H1 (cell line): ENCODE results near the gene GUCY1B1. TPM values are rescaled to one million over a fixed set of nuclear protein-coding genes. Genes with fewer than 3 reads are reported as not detected.

Source experiments
- CTCF ChIA-PET: fragments of 300-600 bp; sonication (Branson Sonifier 250); formaldehyde crosslinking; loops from one replicate; lab custom pipeline; 2021; ENCODE audit not compliant: partially characterized antibody; lab: Charles Lee
- POLR2A ChIA-PET: fragments of 300-600 bp; sonication (Branson Sonifier 250); formaldehyde crosslinking; loops from one replicate; lab custom pipeline; 2021; ENCODE audit warnings: inconsistent platforms; ENCODE audit not compliant: partially characterized antibody; lab: Charles Lee
- DNase-seq, 2 experiments: peaks; one replicate each; pipeline versions ENCODE4 v3.0.0 to v3.0.0-alpha.2; 2010 to 2022; ENCODE audit warnings: low spot score in 2 of 2, low read depth in 1 of 2, mixed read lengths in 1 of 2
- FAIRE-seq: peaks from 2 replicates; lab custom pipeline; 2011; peaks lifted over from hg19 to GRCh38; lab: Jason Lieb, UNC
- H2AFZ ChIP-seq: 2 replicates; pipeline ENCODE4 v1.8.1; 2012; ENCODE audit warnings: low read length, inconsistent platforms
- H2AK5ac ChIP-seq: 2 replicates; pipeline ENCODE4 v1.6.1; 2013; ENCODE audit warnings: low read depth, low read length
- H2BK120ac ChIP-seq: replicated peaks from 2 replicates; pipeline ENCODE3; 2013; ENCODE audit warnings: low read depth, low read length, inconsistent platforms
- H2BK12ac ChIP-seq: 2 replicates; pipeline ENCODE4 v1.6.1; 2013; ENCODE audit warnings: low read depth, low read length
- H2BK15ac ChIP-seq: 2 replicates; pipeline ENCODE4 v1.6.1; 2013; ENCODE audit warnings: low read length
- H2BK20ac ChIP-seq: 2 replicates; pipeline ENCODE4 v1.6.1; 2013; ENCODE audit warnings: low read length
- H2BK5ac ChIP-seq: 2 replicates; pipeline ENCODE4 v1.6.1; 2013; ENCODE audit warnings: low read depth, low read length
- H3K14ac ChIP-seq: 2 replicates; pipeline ENCODE4 v1.6.1; 2013; ENCODE audit warnings: inconsistent platforms; ENCODE audit not compliant: insufficient read length
- H3K18ac ChIP-seq: 2 replicates; pipeline ENCODE4 v1.6.1; 2013; ENCODE audit warnings: low read length; ENCODE audit errors: extremely low read depth
- H3K23ac ChIP-seq: 2 replicates; pipeline ENCODE4 v1.6.1; 2013; ENCODE audit warnings: inconsistent platforms; ENCODE audit not compliant: insufficient read length
- H3K23me2 ChIP-seq: 2 replicates; pipeline ENCODE4 v1.6.1; 2013; ENCODE audit warnings: low read depth, low read length
- H3K27ac ChIP-seq: 2 replicates; pipeline ENCODE4 v1.6.1; 2011; ENCODE audit warnings: low read depth, low read length, inconsistent platforms
- H3K27me3 ChIP-seq, 4 experiments: replicated peaks in 1 of 4; 1 replicate in 1 of 4; 2 replicates in 3 of 4; pipeline versions ENCODE4 v1.6.1 to v1.8.1; 2011 to 2013; ENCODE audit warnings: low read length in 3 of 4, mild to moderate bottlenecking in 3 of 4, inconsistent platforms in 2 of 4, mixed read lengths in 2 of 4, moderate library complexity in 1 of 4; ENCODE audit not compliant: control insufficient read depth in 3 of 4, insufficient read depth in 3 of 4; ENCODE audit errors: extremely low read depth in 1 of 4
- H3K36me3 ChIP-seq, 4 experiments: 2 replicates each; pipeline versions ENCODE4 v1.6.1 to v1.8.1; 2011 to 2013; ENCODE audit warnings: mild to moderate bottlenecking in 4 of 4, low read length in 3 of 4, moderate library complexity in 2 of 4, control low read depth in 1 of 4, inconsistent platforms in 1 of 4; ENCODE audit not compliant: insufficient read depth in 4 of 4, control insufficient read depth in 2 of 4
- H3K4ac ChIP-seq: replicated peaks from 2 replicates; pipeline ENCODE3; 2013; ENCODE audit warnings: low read length, low read depth, mixed read lengths, inconsistent platforms; ENCODE audit not compliant: insufficient read length
- H3K4me1 ChIP-seq, 4 experiments: replicated peaks in 1 of 4; 1 replicate in 1 of 4; 2 replicates in 3 of 4; pipeline versions ENCODE4 v1.6.1 to v1.8.1; 2011 to 2013; ENCODE audit warnings: low read length in 3 of 4, inconsistent platforms in 2 of 4, mixed read lengths in 1 of 4; ENCODE audit not compliant: insufficient read depth in 4 of 4, control insufficient read depth in 3 of 4
- H3K4me2 ChIP-seq, 2 experiments: 2 replicates each; pipeline versions ENCODE4 v1.6.1 to v1.8.1; 2011 to 2013; ENCODE audit warnings: low read depth in 2 of 2, low read length in 2 of 2, control low read depth in 1 of 2, inconsistent platforms in 1 of 2, mild to moderate bottlenecking in 1 of 2; ENCODE audit not compliant: insufficient read depth in 1 of 2
- H3K4me3 ChIP-seq, 4 experiments: fragments of 200-600, 300-600 bp in 1 of 4; sonication (generic), shearing (Covaris generic), sonication (Bioruptor Twin) in 1 of 4; 2 replicates each; pipeline versions ENCODE4 v1.5.1 to v1.8.1; 2011 to 2016; ENCODE audit warnings: low read length in 4 of 4, low read depth in 3 of 4, control low read depth in 2 of 4, inconsistent platforms in 2 of 4, mild to moderate bottlenecking in 2 of 4, mixed read lengths in 1 of 4, moderate library complexity in 1 of 4; ENCODE audit not compliant: insufficient read depth in 2 of 4; ENCODE audit errors: extremely low read depth in 1 of 4
- H3K56ac ChIP-seq: replicated peaks from 2 replicates; pipeline ENCODE3; 2013; ENCODE audit warnings: low read depth, mild to moderate bottlenecking, mixed read lengths, low read length, inconsistent platforms; ENCODE audit not compliant: insufficient read length
- H3K79me1 ChIP-seq: 2 replicates; pipeline ENCODE4 v1.6.1; 2013; ENCODE audit warnings: low read depth, low read length, control low read depth
- H3K79me2 ChIP-seq, 2 experiments: 2 replicates each; pipeline versions ENCODE4 v1.6.1 to v1.8.1; 2012 to 2013; ENCODE audit warnings: low read length in 2 of 2, mild to moderate bottlenecking in 2 of 2, inconsistent platforms in 1 of 2; ENCODE audit not compliant: insufficient read depth in 2 of 2, control insufficient read depth in 1 of 2
- H3K9ac ChIP-seq, 4 experiments: replicated peaks in 1 of 4; 1 replicate in 1 of 4; 2 replicates in 3 of 4; pipeline versions ENCODE4 v1.6.1 to v1.8.1; 2011 to 2013; ENCODE audit warnings: low read depth in 3 of 4, low read length in 3 of 4, control low read depth in 2 of 4, mild to moderate bottlenecking in 2 of 4, moderate library complexity in 2 of 4, inconsistent platforms in 1 of 4; ENCODE audit errors: extremely low read depth in 1 of 4
- H3K9me3 ChIP-seq, 2 experiments: 2 replicates each; pipeline versions ENCODE4 v1.6.1 to v1.8.1; 2012 to 2013; ENCODE audit warnings: mild to moderate bottlenecking in 2 of 2, moderate library complexity in 2 of 2, control low read depth in 1 of 2, inconsistent platforms in 1 of 2, low read depth in 1 of 2, low read length in 1 of 2, mixed read lengths in 1 of 2; ENCODE audit not compliant: insufficient read depth in 2 of 2
- H4K20me1 ChIP-seq, 2 experiments: replicated peaks in 1 of 2; 2 replicates each; pipeline versions ENCODE3 to v1.8.1; 2011 to 2013; ENCODE audit warnings: inconsistent platforms in 2 of 2, low read length in 2 of 2, mild to moderate bottlenecking in 1 of 2; ENCODE audit not compliant: insufficient read depth in 2 of 2, control insufficient read depth in 1 of 2
- H4K5ac ChIP-seq: 2 replicates; pipeline ENCODE4 v1.6.1; 2013; ENCODE audit warnings: low read length, low read depth, mixed read lengths, inconsistent platforms; ENCODE audit not compliant: insufficient read length
- H4K8ac ChIP-seq: 2 replicates; pipeline ENCODE4 v1.8.0; 2013; ENCODE audit warnings: mild to moderate bottlenecking, moderate library complexity, low read length, inconsistent platforms; ENCODE audit not compliant: insufficient read depth; ENCODE audit errors: extremely low read depth
- H4K91ac ChIP-seq: replicated peaks from 2 replicates; pipeline ENCODE3; 2013; ENCODE audit warnings: low read length, mixed read lengths, inconsistent platforms; ENCODE audit not compliant: insufficient read length
- CBX5 ChIP-seq: fragments of 300-800, 300-1000 bp; sonication (generic); IDR thresholded peaks from 2 replicates; pipeline ENCODE4 v1.7.1; 2016; ENCODE audit warnings: antibody characterized with exemption, low read length, low read depth
- RXRA ChIP-seq: IDR thresholded peaks from 2 replicates; pipeline ENCODE4 v1.6.1; 2011; ENCODE audit warnings: low read depth, mild to moderate bottlenecking, low read length, moderate library complexity; ENCODE audit not compliant: insufficient read depth
- WGBS, 2 experiments: shearing (Covaris generic) in 1 of 2; methylation state at CpG; one replicate each; pipeline versions ENCODE4 v1.1.6 to v1.1.7; 2013 to 2015; ENCODE audit warnings: low lambda C conversion rate in 2 of 2, mixed read lengths in 2 of 2, inconsistent platforms in 1 of 2, low coverage in 1 of 2, missing lambda C conversion rate in 1 of 2; ENCODE audit not compliant: insufficient replicate concordance in 2 of 2, insufficient coverage in 1 of 2, insufficient read length in 1 of 2; ENCODE audit errors: extremely low coverage in 1 of 2, missing lambda C conversion rate in 1 of 2; 5-methylcytosine and 5-hydroxymethylcytosine counted together
- polyA plus RNA-seq, 7 experiments: library from polyadenylated mRNA; depleted of rRNA in 3 of 7; stranded (reverse) in 5 of 7; unstranded in 2 of 7; fragments of >200 nt in 5 of 7; fragments of 200-250 nt in 2 of 7; gene quantifications; 1 replicate in 5 of 7; 2 replicates in 1 of 7; 4 replicates in 1 of 7; pipeline versions ENCODE4 v1.2.1 to v1.2.3, GENCODE V29; 2011 to 2013; ENCODE audit warnings: missing spikeins in 2 of 7, mixed read lengths in 2 of 7
- total RNA-seq: library from RNA; stranded (reverse); fragmentation: NEBNext Ultra II Directional; extraction: Animal tissue kit (Norgen Biotek cat#: 25700); gene quantifications from 2 replicates; pipeline ENCODE4 v1.2.1, GENCODE V29; 2021

The GUCY1B1 gene
- total and polyA plus RNA-seq, 2 of the 8 experiments (the other 6 are each of a cell fraction or from before 2014, with no cell fraction given): 1.5 to 2.9 TPM

DNA sequence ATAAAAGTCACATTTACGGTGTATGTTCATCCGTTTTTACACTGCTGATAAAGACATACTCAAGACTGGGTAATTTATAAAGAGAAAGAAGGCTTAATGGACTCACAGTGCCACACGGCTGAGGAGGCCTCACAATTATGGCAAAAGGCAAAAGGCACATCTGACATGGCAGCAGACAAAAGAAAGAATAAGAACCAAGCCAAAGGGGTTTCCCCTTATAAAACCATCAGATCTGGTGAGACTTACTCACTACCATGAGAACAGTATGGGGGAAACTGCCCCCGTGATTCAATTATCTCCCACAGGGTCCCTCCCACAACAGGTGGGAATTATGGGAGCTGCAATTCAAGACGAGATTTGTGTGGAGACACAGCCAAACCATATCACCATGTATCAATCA is 7.3 kb upstream of the GUCY1B1 start:
- Histone ChIP-seq H3K9ac (no peak overlapping the region), H2AK5ac (no peak overlapping the region), H4K8ac (no peak overlapping the region), H3K36me3 (no peaks in the 10 kb centered on the region), H4K91ac (no peak overlapping the region), H2BK5ac (no peak overlapping the region), H2BK15ac (no peak overlapping the region), H2BK20ac (no peak overlapping the region), H3K23ac (no peak overlapping the region), H3K4me2 (no peak overlapping the region), H3K4me3 (no peak overlapping the region), H3K27ac (no peak overlapping the region), H4K20me1 (no peaks in the 10 kb centered on the region), H3K4ac (no peak overlapping the region), H3K56ac (no peak overlapping the region), H3K4me1 (no peaks in the 10 kb centered on the region), H3K18ac (no peak overlapping the region), H4K5ac (no peak overlapping the region), H3K14ac (no peak overlapping the region), H3K27me3 (no peaks in the 10 kb centered on the region), H2BK120ac (no peak overlapping the region), H3K79me2 (no peaks in the 10 kb centered on the region), H3K79me1 (no peaks in the 10 kb centered on the region), H2AFZ (no peak overlapping the region; the same call in 1 of the 2 replicates), H3K23me2 (no peaks in the 10 kb centered on the region; the same call in 1 of the 2 replicates), H3K9me3 (no peaks in the 10 kb centered on the region), H2BK12ac (no peak overlapping the region)
- 82% methylated on average over 5 of the region's 5 CpGs; no CpG with 5 or more reads in 1 of the 2 experiments for WGBS, 2 experiments
- TF ChIP-seq CBX5 (no peak), RXRA (no peak)
- POLR2A ChIA-PET: no interaction called here
- no peak for DNase-seq
- FAIRE-seq: no peak
- CTCF ChIA-PET: no interaction called here
